GM23248 (cell line): ENCODE measurements around the gene FXYD3.

Experiments used
- EZH2 ChIP-seq: fragments of 200-600 bp; sonication (generic); IDR thresholded peaks from 2 replicates; pipeline ENCODE4 v1.6.1; 2018; ENCODE audit warnings: antibody characterized with exemption, mild to moderate bottlenecking; ENCODE audit not compliant: insufficient read depth, poor library complexity, severe bottlenecking
- EZH2phosphoT487 ChIP-seq: fragments of 200-600 bp; sonication (generic); IDR thresholded peaks from 2 replicates; pipeline ENCODE4 v1.6.1; 2018; ENCODE audit warnings: antibody characterized with exemption, moderate library complexity, mild to moderate bottlenecking, low read depth; ENCODE audit not compliant: insufficient read depth

DNA sequence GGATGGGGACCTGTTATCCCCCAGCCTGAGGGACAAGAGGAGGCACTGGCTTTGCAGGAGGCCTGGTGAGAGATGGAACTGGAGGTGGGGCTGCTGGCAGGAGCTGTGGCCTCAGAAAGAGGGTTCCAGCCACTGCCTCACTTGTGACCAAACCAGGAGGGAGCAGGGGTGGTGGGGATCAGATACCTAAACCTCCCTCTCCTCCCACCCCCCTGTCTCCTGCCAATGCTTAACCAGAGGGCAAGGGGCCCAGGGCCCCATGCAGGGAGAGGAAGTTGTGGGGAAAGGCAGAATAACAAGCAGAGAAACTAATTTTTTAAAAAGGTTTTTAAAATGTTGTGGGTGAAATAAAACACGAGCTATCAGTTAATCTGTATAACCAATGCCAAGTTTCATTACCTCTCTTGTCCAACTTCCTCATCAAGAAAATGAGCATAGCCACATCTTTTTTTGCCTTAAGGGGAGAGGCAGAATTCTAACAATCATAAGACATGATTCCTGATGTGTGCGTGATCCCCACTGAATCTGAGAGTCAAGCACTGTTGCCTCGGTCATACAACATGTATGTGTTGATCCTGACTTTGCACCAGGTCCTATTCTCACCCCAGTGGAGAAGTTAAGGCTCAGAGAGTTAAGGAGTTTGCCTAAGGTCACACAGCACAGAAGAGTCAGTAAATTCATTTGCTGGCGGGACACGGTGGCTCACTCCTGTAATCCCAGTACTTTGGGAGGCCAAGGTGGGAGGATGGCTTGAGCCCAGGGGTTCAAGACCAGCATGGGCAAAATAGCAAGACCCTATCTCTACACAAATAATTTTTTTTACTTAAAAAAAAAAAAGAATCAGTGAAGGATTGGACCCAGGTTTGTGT is 51.9 kb downstream of the FXYD3 start:
- TF ChIP-seq EZH2phosphoT487: no peak
- no peak for TF ChIP-seq EZH2
